Colon (tissue), 2 donors: ENCODE measurements around the gene PLEKHH3.

ENCODE experiments used
- FAIRE-seq: peaks from 2 replicates; lab custom pipeline; 2012; peaks lifted over from hg19 to GRCh38; lab: Jason Lieb, UNC
- donor health status: control.
- donor health status: control.

PLEKHH3 gene

DNA sequence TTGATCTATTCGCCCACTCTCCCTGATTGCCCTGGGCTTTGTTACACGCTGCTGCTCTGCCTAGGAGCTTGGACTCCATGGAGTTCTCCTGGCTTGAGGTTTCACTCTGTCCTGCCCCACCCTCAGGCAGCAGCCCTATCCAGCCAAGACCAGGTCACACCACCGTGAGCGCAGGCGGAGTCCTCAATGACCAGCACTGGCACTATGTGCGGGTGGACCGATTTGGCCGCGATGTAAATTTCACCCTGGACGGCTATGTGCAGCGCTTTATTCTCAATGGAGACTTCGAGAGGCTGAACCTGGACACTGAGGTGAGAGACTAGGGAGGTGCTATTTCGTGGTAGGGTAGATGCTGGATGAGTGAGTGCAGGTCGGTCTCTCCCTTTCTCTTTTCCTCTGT, 9.0 kb upstream of the PLEKHH3 start:
- no peak for FAIRE-seq

- no peak for FAIRE-seq
Observed at GRCh38 chr17:42684929-42685556, 8.2 kb upstream of the PLEKHH3 start.

DNA sequence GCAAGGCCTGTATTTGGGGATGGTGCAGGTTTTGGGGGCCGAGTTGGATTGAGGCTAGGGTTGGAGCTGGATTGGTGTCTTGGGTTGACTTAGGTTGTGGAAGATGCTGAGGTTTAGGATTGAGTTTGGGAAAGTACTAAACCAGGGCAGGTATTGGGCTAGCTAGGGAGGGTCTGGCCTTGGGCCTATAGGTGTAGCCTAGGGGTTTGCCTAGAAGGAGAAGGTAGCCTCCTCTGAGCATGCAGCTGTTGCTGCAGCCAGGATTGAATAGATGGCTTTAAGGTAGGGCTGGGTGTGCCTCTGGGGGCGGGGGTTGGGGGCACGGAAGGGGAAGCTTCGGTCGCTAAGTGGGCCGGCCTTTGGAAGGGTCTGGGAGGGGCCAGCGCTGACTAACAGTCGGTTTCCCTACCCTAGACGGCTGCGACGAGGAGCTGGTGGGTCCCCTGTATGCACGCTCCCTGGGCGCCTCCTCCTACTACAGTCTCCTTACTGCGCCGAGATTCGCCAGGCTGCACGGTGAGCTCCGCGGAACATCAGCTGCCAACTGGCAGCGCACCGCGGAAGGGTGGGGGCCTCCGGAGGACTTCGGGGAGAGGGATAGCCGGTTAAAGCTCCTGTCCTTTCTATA, 6.7 kb upstream of the PLEKHH3 start:
- FAIRE-seq, result no peak

GRCh38 chr17:42682722-42683403, 6.1 kb upstream of the PLEKHH3 start:
- no peak for FAIRE-seq

GRCh38 chr17:42681976-42682721, 5.4 kb upstream of the PLEKHH3 start, which contains the start of gene CNTNAP1:
Gene CNTNAP1, plus strand, starts transcription at chr17:42682531. Its CDS starts 299 bp downstream, at chr17:42682830.
- no peak for FAIRE-seq

- no peak for FAIRE-seq
Observed at GRCh38 chr17:42680331-42680808, 3.6 kb upstream of the PLEKHH3 start.

- FAIRE-seq, result no peak
Observed at GRCh38 chr17:42679492-42680330, 2.9 kb upstream of the PLEKHH3 start.

- no peak for FAIRE-seq
Observed at GRCh38 chr17:42678951-42679491, 2.2 kb upstream of the PLEKHH3 start.

GRCh38 chr17:42677921-42678781, 1.4 kb upstream of the PLEKHH3 start:
- FAIRE-seq, result no peak

GRCh38 chr17:42677012-42677857, 441 bp upstream of the PLEKHH3 start:
- peak; percentile 33 for FAIRE-seq

- no peak for FAIRE-seq
Observed at GRCh38 chr17:42675965-42676423, 800 bp downstream of the PLEKHH3 start.

- FAIRE-seq, result no peak
Observed at GRCh38 chr17:42675348-42675964, 1.3 kb downstream of the PLEKHH3 start.

DNA sequence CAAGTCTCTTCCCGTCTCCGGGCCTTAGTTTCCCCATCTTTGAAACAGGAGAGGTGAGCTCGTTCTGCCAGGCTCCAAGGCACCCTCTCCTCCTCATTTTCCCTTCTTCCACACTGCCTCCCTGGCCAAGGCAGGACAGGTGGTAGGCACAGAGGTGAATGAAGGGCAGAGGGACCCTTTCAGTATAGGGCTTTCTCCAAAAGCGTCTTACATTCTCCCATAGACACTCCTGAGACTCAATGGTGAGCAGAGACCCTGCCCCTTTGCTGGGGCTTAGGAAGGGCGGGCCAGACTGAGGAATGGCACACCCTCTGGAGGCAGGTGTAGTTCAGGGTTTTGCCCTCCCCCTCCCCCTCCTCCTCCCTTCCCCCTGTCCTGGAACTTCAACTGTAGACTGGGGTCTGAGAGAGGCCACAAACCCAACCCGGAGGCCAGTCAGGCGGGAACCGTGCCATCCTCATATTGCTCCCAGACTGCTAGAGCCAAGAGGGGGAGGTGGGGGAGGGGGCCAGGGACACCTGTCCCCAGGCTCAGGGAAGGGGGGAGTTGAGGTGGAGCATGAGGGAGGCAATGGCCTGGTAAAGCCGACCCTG, 1.9 kb downstream of the PLEKHH3 start:
- FAIRE-seq, result no peak

DNA sequence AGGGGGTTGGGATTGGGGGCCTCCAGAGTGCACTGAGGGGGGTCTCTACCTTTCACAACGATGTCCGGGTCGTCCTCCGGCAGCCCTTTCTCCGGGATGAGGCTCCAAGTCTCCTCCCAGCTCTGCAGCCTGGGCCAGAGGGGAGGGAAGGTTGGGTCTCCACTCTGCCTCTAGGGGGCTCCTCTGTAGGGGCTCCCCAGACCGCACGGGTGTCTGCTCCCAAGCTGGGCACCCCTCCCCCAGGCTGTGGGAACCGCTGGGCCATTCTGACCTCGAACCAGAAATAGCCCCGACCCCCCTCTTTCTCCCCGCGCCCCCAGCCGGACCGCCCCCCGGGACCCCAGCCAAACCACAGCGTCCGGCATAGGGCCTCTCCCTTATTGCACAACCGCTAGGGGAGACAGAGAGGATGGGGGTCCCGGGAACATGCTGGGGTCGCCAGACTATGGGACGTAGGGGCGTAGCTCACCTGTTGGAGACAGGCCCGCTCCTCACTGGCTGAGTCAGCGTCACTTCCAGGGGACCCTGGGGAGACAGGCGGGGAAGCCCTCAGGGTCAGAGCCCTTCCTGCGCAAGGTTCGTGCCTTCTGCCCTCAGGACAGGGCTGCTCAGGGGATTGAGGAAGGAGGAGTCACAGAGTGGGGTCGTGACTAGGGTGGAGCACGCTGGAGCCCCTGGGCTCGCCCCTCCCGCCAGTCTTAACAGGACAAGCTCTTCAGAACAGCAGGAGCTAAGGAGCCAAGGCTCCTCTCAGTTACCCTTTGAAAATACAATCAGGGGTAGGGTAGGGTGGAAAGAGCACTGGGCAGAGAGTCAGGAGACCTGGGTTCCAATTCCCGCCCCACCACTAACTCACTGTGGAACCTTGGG, 2.7 kb downstream of the PLEKHH3 start:
- FAIRE-seq, result no peak

DNA sequence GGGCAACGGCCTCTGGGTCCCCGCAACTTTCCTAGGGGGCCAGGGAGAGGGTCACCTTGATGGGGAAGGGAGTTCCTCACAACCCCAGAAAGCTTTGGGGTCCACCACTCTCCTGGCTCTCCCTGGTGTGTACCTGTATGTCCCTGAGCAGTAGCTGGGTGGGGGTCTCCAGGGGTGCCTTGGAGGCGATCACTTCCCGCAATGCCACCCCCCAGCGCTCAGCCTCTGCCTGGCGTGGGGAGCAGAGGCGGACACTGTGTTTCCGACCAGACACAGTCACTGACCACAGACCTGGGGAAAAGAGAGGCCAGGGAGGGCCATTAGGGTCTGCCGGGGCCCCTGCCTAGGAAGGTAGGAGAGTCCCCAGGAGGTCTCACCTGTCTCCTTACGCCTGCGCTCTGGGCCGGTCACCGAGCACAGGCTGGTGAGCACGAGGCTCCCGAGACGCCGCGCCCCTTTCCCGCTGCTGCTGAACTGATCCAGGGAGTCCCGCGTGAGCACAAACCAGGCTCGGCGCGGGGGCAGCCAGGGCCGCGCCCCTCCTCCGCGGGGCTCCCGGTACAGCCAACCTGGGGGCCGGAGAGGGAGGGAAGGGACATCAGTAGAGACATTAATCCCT, 3.4 kb downstream of the PLEKHH3 start:
- no peak for FAIRE-seq

GRCh38 chr17:42672038-42672437, 4.8 kb downstream of the PLEKHH3 start:
- FAIRE-seq, result no peak
